GM19455 (cell line): ENCODE results near the gene C9orf50.

ENCODE experiments used
- ATAC-seq: cut with Tn5 transposase; IDR thresholded peaks from one replicate; pipeline ENCODE4 v1.9.1; 2021; ENCODE audit not compliant: unreplicated experiment

The C9orf50 gene

GRCh38 chr9:129611307-129611800 lies 9.5 kb downstream of the C9orf50 start:
- no peak for ATAC-seq

GRCh38 chr9:129610473-129611306 lies 10.2 kb downstream of the C9orf50 start:
- ATAC-seq, result no peak

GRCh38 chr9:129610213-129610472 lies 10.8 kb downstream of the C9orf50 start:
- ATAC-seq, result no peak

DNA sequence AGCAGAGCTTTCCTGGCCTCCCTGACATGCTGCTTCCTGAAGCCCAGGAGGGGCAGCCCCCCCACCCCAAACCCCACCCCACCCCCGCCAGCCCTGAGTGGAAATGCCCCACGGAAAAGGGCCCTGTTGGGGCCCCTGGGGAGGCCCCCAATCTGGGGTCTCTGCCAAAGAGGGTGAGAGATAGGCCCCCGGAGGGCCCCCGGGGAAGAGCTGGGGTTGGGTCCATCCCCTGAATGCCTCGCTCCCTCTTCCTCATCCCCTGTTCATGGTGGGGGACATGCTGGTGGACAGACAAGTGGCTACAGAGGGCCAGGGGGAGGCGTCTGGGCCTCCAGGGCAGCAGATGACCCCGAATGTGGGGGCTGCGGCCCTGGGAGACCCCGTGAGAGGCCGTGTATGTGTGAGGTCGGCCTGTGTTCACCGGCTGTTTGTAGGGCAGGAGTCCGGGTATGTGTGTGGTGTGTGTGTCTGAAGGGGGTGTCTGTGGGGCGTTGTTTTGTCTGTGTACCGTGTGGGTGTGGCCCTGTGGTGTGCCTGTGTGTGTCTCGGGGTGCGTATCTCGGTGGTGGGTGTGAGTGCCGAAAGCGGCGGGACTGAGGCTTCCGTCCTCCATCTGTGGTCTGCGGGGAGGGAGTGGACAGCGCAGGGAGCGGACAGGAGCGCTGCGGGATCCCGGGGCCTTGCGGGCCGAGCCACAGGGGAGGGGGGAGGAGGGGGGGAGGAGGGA lies 11.3 kb downstream of the C9orf50 start:
- no peak for ATAC-seq

- ATAC-seq, result no peak
Measured at GRCh38 chr9:129608561-129609481, 12.1 kb downstream of the C9orf50 start.

- no peak for ATAC-seq
Measured at GRCh38 chr9:129607027-129607387, 13.9 kb downstream of the C9orf50 start.

- no peak for ATAC-seq
Measured at GRCh38 chr9:129606161-129607026, 14.5 kb downstream of the C9orf50 start.

DNA sequence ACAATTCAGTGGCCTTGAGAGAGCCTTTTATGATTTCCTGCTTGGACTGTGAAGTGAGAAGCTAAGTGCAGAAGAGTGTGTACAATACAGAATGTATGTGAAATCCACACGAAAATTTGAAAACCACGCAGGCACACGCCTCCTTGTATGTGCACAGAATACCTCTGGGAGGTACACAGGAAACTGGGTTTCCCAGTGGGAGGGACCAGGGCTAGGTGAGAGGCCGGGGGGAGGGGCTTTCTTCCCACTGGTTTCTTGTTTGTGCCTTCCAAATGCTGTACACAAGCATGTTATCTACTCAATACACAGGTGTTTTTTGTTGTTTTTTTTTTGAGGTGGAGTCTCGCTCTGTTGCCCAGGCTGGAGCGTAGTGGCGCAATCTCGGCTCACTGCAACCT lies 16.1 kb downstream of the C9orf50 start:
- no peak for ATAC-seq

DNA sequence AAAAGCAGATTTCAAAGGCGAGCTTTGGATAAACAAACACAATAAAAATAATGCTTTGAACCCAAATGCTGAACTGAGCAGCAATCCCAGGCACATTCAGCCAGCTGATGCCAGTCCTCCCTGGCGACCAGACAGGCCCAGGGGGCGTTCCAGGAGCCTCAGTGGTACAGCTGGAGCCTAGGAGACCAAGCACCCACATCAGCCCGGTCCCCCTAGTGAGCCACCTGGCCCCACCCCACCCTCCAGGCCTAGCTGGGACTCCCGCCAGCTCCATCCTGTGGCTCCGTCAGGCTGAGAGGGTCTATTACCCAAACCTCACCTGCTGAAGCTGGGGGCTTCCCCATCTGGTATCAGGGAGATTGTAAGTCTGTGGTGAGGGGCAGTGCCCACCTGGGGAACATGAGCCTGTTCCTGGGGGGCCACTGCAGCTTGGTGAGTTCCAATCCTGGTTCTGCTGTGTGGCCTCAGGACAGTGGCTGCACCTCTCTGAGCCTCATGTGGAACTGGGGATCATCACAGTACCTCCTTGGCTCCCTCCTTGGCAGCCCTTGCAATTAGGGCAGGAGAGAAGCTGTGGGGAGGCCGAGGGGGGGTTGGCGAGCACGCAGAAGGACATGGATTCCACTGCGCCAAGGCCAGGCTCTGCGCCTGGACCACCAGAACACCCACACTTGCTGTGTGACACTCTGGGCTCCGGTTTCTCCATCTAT lies 16.7 kb downstream of the C9orf50 start:
- no peak for ATAC-seq

GRCh38 chr9:129602598-129603415 lies 18.1 kb downstream of the C9orf50 start:
- ATAC-seq, result no peak

DNA sequence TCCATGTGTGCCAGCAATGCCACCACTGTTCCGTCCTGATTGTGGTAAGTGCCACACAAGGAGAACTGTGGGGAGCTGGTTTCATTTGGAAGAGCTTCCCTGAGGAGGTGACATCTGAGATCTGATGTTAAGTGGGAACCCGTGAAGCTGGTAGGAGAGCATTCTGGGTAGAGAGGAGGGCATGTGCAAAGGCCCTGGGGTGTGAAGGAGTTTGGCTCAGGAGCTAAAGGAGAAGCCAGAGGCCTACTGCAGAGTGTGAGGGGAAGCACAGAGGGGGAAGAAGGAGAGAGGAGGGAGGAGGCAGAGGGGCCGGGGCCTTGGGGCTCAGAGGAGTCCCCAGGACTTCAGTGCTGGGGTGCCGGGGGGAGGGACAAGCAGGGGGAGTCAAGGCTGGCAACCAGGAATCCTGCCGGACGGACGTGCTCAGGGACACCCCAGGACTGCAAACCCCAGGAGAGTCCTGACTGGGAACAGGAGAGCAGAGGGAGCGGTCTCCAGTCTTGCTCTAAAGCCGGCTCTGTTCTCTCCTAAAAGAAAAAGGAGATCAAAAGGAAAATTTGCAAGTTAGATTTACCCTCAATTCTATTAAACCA lies 19.7 kb downstream of the C9orf50 start:
- ATAC-seq, result no peak

GRCh38 chr9:129598089-129598596 lies 22.8 kb downstream of the C9orf50 start:
- ATAC-seq, result no peak

DNA sequence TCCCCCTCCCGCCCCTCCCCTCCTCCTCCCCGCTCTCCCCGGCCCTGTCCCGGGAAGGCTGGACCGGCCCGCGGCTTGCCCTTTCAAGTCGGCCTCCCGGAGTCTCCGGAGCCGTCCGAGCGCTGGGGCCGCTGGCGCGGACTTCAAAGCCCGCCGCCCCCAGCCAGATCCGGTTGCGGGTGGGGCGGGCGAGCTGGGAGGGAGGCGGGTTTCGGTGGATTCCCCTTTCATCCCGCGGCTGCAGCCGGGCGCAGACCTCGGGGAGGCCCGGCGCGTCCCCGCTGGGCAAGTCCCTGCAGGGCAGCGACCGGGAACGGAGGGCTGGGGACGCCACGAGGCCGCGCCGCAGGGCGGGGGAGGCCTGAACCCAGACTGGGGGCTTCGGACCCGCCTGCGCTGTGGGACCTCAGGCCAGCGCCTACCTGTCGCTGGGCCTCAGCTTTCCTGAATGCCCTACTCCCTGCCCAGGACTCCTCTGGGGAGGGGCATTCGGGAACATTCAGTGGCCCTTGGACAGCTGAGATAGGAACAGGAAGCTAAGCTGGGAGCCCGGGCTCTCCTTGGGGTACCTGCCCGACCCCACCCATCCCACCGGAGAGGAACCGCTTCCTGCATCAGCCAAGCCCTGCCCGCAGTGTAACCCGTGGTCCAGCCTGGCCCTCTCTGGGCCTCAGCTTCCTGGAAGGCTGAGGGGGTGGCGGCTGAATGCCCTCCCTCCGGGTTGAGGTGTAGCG lies 23.4 kb downstream of the C9orf50 start:
- no peak for ATAC-seq

- ATAC-seq, result no peak
Measured at GRCh38 chr9:129596541-129597331, 24.2 kb downstream of the C9orf50 start.

DNA sequence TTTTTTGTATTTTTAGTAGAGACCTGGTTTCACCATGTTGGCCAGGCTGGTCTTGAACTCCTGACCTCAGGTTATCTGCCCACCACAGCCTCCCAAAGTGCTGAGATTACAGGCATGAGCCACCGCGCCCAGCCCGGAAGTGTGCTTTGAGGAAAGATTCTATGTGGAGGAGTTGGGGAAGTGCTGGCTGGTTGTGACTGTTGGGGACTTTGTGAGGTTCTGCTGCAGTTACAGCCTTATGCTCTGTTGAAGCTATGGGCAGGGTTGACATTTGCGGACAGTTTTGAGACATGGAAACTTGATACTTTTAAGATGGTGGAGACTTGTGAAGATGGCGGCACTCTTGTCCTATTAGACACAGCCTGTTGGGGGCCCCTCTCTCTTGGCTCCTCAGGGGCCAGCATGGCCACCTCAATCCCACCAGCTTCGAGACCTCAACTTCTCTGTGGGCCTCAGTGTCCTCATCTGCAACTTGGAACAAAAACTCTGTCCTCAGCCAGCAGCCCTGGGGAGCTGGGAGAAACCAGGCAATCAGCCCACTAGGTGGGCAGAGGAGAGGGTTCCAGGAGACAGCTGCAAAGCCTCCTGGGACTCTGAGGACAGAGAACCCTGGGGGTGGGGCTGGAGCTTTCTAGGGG lies 24.9 kb downstream of the C9orf50 start:
- ATAC-seq, result no peak

- ATAC-seq, result no peak
Measured at GRCh38 chr9:129595311-129595741, 25.6 kb downstream of the C9orf50 start.
